Stimulated activated naive CD4-positive, alpha-beta T cell treated with Interleukin-2 at 50 U/mL for 16 hours (primary cell): ENCODE results near the gene SIVA1.

Source experiments
- DNase-seq: peaks from one replicate; lab custom pipeline; 2025; lab: John Stamatoyannopoulos, UW

The SIVA1 gene

DNA sequence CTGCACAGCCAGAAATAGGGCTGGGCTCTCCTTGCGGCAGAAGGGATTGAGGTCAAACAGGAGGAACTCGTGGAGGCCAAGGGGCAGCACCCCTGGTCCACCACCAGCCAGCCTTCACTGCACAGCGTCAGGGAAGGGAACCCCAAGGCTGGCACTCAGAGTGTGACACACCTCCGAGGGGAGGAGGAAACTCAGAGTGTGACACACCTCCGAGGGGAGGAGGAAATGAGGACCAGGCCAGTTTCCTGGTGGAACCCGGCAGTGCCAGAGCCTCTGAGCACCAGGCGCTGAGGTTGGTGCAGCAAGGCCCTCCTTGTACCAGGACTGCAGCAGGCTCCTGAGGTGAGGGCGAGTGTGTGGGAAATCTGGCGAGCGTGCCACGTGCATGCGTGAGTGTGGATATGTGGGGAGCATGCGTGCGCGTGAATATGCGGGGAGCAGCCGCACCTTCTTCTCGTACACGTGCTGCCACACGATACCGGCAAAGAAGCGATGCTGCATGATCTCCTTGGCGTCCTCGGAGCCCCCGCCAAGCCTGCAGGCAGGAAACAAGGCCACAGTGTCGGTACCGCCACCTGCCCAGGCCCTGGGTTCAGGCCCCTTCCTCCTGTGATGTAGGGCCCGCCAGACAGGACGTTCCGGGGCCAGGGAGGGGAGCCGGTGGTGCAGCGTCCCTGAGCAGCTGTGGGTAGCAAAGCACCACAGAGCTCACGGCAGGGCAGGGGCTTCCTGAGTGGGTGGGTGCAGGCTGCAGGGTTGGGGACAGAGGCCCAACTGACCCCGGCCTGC lies 19.2 kb downstream of the SIVA1 start:
- no peak for DNase-seq

DNA sequence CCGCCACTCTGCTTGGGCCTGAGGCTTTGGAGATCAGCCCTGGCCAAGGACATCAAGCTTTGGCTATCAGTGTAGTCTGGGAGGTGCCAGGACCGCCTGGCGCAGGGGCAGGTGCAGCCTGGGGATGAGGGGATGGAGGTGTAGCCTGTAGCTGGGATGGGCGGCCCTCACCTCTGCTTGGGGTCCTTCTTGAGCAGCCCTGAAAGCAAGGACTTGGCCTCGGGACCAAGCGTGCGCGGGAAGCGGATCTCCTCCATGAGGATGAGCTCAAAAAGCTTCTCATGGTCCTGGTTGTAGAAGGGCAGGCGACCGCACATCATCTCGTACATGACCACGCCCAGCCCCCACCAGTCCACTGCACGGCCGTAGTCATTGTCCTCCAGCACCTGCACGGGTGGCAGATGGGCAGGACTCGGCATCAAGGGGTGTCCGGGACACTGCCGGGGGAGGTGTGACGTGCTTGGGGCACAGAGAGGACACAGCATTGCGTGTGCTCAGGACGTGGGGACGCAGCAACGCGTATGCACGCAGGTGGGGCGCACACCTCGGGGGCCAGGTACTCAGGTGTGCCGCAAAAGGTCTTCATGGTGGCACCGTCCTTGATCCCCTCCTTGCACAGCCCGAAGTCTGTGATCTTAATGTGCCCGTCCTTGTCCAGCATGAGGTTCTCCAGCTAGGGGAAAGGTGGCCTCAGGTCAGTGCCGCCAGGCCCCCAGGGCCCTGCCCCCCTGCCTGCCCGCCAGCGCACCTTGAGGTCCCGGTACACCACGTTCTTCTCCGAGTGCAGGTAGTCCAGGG lies 20.0 kb downstream of the SIVA1 start:
- DNase-seq, result no peak

DNA sequence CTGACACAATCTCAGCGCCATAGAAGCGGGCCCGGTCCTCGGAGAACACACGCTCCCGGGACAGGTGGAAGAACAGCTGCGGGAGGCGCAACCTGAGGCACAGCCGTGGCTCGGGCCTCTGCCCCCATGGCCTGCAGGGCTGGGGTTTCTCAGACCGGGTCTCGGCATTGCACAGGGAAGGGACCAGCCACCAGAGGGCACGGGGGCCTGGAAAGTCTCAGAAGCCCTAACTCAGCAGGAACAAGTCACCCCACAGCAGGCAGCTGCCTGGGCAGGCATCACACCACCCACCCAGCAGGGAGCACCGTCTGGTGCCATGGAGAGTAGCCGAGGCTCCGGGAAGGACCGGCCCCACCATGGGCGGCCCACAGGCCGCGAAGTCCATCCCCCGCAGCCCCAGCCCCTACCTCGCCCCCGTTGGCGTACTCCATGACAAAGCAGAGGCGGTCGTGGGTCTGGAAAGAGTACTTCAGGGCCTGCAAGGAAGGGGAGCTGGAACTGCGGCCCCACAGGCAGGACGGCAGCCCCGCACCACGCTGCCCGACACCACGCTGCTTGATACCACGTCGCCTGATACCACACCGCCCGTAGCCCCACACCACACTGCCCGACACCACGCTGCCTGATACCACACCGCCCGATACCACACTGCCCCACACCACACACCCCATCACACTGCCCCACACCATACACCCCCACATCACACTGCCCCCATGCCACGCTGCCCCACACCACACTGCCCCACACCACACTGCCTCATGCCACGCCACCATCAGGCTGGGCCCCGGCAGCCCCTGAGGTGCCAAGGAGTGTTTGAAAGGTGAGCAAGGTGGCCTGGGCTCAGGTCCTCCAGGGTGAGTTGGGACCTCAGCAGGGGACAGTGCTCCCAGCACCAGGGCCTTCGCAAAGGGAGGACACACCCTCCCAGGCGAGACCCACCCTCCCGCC lies 20.8 kb downstream of the SIVA1 start:
- DNase-seq, result no peak

DNA sequence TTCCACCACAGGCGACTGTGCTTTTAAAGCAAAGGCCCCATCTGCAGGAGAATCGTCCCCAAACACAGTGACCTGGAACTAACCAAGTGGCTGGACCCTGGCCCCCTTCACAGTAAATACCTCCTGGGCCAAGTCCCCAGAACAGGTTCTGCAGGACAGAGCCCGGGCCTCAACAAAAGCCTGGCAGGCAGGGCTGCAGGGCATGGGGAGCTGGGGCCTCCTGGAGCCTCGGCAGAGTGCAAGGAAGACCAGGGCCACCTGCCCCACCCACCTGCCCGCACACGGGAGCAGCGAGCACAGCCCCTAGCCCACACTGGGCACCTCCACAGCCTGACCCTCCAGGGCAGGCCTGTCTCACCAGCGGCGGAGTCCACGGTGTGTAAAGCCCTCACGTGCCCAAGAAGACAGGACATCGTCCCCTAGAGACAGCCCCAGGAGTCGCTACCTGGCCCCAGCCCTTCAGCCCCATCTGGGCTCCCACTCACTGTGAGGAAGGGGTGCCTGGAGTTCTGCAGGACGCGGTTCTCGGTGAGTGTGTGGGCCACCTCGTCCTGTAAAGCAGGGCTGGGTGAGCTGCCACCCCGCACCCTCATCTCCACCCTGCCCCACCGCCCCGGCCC lies 21.6 kb downstream of the SIVA1 start:
- DNase-seq, result no peak

DNA sequence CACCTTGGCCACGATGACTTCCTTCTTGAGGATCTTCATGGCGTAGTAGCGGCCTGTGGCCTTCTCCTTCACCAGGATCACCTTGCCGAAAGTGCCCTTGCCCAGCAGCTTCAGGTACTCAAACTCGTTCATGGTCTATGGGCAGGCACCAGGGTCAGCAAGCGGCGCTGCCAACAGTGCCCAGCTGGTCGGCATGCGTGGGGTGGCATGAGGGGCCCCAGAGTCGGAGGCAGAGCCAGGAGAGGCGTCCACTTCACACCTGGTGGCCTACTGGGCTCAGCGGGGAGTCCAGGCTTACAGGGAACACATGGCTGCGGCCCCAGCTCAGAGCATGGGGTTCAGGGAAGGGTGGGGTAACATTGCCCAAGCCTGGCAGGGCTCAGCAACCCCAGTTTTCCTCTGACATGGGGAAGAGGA lies 22.1 kb downstream of the SIVA1 start:
- DNase-seq, result no peak

DNA sequence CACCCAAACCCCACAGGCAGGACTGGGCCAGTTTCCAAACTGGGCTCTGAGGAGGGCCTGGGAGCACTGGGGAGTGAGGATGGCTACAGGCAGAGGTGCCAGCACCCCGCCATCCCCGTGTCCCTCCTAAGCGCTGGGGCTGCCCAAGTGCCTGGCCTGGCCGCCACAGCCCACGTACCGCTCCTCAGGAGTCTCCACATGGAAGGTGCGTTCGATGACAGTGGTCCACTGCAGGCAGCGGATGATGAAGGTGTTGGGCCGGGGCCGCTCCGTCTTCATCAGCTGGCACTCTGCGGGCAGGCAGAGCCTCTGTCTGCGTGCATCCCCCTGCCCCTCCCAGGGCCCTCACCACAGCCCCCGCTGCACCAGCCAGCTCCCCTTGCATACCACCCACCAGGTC lies 23.5 kb downstream of the SIVA1 start:
- DNase-seq, result no peak

DNA sequence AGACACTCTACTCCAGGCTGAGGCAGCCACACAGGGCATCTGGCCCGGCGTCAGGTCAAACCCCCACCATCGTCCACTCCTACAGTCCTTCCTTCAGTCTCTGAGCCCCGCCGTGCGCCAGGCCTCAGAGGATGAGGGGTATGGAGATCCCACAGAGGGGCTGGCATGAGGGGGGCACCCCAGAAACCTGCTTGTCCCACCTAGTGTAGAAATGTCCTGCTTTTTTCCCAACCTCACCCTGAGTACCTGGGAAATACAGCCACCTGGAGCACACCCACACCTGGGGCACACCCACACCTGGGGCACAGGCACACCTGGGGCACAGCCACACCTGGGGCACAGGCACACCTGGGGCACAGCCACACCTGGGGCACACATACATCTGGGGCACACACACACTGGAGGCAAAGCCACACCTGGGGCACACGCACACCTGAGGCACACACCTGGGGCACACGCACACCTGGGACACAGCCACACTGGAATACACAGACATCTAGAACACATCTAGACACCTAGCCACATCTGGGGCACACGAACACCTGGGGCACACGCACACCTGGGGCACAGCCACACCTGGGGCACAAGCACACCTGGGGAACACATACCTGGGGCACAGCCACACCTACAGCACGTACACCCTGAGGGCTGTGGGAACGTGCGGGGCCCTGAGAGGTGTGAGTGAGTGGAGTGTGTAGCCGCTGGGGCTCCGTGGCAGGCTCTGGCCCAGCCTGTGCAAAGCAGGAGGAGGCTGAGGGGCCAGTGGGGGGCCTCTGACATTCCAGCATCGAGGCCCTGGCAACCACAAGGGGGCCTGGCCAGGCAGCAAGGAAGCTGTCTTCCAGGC lies 24.2 kb downstream of the SIVA1 start:
- DNase-seq, result no peak

DNA sequence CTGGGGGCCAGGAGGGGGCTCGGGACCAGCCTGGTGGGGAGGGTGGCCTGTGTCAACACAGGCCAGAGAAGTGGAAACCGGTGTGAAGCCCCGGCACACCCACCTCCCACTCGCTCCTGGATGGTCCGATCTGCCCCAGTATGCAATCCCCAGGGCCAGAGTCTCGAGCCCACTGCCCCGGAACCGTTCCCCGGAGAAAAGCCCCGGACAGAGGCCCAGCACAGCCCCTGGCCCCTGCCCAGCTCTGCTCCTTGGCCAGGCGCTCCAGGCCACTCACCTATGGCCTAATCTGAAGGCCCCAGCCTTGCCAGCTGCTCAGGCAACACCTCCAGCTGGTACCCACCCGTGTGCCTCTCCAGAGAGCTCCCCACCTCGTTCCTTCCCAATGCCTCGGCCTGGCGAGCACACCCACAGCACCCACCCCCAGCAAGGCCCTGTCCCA lies 24.9 kb downstream of the SIVA1 start:
- DNase-seq, result no peak

DNA sequence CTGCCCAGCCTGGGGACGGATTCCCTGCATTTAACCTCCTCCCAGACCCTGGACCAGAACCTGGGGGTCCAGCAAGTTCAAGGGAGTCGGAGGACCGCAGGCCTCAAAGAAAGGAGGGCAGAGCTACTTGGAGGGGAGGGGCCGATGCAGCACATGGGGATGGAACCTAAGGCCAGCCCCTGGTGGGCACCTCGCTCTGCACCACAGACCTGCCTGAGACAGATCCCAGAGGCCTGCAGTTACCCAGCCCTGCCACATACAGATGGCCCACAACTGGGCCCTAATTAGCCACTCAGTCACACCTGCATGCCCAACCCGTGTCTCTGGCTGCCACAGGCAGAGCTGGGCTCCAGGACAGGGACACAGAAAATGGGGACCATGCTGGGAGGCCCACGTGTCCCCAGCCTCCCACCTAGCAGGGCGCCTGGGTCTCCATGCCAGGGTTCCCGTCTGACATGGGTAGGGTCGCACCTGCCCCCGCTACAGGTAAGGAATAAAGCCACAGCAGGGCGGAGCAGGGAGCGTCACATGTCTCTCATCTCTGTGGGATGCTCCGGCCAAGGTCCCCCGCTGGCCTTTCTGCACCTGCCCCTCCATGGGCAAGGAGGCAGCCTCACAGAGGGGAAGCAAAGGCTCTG lies 25.9 kb downstream of the SIVA1 start:
- no peak for DNase-seq

DNA sequence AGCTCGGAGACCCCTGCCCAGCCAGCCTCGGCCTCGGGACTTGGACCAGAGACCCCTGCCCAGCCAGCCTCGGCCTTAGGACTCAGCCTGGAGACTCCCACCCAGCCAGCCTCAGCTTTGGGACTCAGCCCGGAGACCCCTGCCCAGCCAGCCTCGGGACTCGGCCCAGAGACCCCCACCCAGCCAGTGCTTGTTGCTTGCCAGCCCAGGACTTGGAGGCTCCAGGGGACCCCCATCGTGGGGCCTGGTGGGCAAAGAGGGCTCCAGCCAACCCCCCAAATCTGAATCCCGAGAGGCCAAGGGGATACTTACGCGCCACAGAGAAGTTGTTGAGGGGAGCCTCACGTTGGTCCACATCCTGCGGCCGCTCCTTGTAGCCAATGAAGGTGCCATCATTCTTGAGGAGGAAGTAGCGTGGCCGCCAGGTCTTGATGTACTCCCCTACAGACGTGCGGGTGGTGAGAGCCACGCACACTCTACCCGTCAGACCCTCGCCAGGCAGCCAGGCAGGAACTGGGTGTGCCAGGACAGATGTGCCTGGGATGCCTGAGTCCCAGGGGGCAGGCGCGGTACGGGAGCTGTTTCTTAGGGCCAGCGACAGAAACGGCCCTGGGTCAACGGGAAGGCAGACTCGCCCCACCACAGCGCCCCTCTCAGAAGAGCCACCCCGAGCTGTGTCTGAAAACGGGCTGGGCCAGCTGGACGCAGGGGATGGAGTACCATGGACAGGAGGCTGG lies 27.0 kb downstream of the SIVA1 start:
- no peak for DNase-seq

DNA sequence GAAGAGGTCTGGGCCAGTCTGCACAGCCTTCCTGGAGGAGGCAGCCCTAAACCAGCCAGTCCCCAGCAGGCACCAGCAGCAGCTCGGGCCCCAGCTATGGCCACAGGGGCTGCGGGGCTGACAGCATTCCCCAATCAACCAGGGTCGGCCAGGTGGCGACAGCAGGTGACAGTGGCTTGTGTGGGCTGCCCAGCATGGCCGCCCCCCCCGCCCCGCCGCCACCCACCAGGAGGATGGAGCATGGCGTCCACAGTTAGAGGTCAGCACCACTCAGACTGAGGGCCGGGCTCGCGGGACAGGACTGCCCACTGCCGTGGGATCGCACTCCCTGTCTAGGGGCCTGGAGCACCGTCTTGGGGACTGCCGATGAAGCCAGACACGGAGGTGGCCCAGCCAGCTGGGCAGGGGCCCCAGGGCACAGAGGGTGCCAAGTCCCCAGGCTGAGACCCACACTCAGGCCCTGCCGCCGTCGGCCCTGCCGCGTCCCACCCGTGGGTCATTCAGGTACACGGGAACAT lies 27.6 kb downstream of the SIVA1 start:
- DNase-seq, result no peak

DNA sequence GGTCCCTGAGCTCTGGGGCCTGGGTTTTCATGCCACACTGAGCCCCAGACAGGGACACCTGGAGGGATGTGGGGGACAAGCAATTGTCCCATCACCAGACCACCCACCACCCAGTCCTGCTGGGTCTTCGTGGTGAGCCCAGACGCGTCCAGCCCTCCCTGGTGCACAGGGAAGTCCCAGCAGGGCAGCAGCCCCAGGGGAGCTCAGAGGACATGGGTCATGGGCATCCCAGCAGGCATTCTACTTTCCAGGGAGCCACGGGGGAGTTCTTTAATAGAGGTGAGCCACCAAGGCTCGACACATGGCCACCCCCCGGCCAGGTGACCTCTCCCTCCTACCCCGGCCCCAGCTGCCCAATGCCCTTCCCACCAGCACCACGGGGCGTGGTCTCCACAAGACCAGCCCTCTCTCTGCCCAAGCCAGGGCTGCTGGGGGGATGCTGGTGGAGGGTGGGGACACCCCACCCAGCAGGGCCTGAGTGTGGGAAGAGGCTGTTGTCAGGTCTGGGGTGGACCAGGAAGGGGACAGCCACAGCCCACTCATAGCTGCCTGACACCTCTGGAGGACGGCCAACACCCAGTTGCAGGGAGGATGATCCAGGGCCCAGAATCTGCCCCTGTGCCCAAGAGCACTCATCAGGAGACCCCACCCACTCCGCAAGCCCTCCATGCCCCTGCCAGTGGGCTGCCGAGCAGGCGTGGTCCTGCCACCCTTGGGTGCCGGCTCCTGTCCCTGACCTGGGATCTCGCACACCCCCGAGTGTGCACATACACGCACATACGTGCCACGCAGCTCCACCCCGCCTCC lies 28.5 kb downstream of the SIVA1 start:
- no peak for DNase-seq

DNA sequence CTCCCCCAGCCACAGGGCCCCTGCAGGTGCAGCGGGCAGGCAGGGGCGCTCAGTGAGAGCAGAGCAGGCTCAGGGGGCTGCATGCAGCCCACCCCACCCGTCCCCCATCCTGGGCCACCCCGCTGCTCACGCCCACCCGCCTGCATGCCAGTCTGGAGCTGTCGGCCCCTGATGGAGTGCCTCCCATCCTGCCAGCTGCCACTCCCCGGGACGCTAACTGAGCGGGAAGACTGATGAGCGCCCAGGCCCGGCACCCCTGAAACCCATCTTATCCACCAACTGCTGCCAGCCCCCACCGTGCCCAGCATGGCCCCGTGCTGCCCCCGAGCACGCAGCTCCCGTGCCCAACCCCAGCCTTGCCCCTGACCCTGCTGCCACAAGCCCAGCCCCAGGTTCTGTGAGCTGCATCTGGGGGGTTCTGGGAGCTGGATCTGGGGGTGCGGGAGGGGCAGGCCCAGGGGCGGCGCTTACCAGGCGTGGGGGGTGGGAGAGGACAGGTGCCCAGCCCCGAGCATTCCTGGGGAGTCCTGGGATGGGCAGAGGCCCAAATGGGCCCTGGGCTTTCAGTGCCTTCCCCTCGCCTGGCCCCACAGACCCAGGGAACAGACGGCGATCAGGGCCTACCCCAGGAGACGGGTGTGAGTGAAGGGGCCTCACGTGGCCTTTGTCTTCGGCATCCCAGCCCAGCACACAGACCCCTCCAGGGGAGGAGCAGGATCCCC lies 29.3 kb downstream of the SIVA1 start:
- DNase-seq, result no peak

DNA sequence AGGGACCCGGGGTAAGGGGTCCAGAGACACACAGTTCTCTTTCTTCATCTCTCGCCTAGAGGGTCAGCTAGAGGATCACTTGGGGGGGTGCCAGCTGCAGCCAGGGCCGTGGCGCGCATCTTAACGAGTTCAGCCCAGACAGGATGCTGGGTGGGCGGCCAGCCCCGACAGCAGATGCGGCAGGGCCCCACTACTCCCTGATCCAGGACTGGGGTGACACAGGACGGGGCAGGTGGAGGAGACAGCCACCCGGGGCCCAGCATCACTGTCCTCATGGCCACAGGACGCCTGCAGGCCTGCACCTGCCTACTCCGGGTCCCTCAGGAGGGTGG lies 29.8 kb downstream of the SIVA1 start:
- no peak for DNase-seq

DNA sequence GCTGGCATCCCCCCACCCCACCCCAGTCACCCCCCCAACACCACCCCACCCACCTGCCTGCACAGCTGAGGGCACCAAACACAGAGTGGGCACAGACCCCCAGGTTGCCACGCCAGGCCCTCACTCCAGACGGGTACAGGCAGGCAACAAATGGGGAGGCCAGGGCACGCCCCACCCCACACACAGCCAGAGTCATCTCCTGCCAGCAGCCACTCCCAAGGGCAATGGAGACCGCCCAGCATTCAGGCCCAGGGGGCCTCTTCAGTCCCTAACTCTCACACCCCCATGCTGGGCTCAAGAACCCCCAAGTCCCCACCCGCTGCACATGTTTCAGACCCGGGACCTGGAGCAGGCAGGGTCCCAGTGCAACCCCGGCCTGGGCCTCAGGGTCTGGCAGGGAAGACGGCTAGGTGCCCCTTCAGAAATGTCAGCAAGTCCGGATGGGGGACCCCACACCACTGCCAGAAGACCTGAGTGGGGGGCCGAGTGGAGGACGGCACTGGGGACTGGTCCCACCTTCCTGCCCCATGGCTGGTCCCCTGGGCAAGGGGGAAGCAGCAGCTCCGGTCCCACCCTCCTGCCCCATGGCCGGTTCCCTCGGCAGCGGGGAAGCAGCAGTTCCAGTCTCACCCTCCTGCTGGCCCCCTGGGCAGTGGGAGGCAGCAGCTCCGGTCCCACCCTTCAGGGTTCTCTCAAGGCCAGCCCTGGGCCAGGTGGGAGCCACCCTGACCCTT lies 30.7 kb downstream of the SIVA1 start:
- no peak for DNase-seq

DNA sequence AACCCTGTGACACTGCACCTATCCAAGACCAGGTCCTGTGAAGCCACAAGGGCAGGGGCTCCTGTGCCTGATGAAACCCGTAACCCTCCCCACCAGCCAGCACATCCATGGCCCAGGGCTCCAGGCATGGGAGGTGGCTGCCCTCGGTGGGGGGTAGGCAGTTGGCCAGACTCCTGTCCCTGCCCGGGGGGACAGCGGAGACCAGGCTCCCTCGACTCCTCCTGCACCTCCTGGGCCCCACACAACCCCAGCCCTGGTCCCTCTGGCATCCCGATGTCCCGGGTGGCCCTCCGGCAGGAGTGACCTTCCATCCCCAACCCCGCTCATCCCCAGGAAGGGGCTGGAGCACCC lies 31.2 kb downstream of the SIVA1 start:
- DNase-seq, result no peak
